ENCODE data around the gene SMCP.

- TF ChIP-seq EP300 (IDR thresholded peaks at IDR 0.05) = no peak
- TF ChIP-seq CTCF (IDR thresholded peaks at IDR 0.05) = no peak
These were observed 28.0 kb downstream of the SMCP start for GRCh38 chr1:152906023-152906565.
